ENCODE measurements around the gene DUS1L.

Gene DUS1L

GRCh38 chr17:82021107-82021899, 44.3 kb downstream of the DUS1L start:
- peak; percentile 77 for DNase-seq (ENCODE audit: low read depth)
- TF ChIP-seq CTCF (conservative IDR thresholded peaks at IDR 0.05; ENCODE audit: low read depth, low read length), result peak; percentile 81
- peak overlapping the region; percentile 21 for H3K4me3 ChIP-seq (ENCODE audit: low read depth, low read length)

DNA sequence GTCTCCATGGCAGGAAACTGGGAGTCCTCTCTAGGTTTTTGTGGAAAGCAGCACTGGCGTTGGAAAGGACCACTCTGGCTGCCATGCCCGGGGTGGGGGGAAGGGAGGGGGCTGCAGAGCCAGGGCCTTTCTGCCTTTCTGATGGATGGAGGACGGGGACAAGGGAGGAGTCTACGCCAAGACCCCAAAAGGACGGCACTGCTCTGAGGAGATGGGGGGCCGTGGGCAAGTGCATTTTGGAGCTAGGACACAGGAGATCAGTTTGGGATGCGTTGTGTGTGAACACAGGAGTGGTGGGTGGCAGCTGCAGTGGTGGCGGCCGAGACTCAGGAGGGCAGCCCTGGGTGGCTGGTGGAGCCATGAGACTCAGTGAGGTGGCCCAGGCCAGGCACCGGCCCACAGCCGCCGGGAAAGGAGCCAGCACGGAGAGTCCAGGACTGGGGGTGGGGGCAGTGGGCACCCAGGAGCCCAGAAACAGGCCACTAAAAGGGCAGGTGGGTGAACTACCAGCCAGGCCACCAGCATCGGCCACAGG, 45.0 kb downstream of the DUS1L start:
- H3K4me3 ChIP-seq (ENCODE audit: low read depth, low read length), result no peak overlapping the region
- no peak for DNase-seq (ENCODE audit: low read depth)
- TF ChIP-seq CTCF (conservative IDR thresholded peaks at IDR 0.05; ENCODE audit: low read depth, low read length), result no peak

DNA sequence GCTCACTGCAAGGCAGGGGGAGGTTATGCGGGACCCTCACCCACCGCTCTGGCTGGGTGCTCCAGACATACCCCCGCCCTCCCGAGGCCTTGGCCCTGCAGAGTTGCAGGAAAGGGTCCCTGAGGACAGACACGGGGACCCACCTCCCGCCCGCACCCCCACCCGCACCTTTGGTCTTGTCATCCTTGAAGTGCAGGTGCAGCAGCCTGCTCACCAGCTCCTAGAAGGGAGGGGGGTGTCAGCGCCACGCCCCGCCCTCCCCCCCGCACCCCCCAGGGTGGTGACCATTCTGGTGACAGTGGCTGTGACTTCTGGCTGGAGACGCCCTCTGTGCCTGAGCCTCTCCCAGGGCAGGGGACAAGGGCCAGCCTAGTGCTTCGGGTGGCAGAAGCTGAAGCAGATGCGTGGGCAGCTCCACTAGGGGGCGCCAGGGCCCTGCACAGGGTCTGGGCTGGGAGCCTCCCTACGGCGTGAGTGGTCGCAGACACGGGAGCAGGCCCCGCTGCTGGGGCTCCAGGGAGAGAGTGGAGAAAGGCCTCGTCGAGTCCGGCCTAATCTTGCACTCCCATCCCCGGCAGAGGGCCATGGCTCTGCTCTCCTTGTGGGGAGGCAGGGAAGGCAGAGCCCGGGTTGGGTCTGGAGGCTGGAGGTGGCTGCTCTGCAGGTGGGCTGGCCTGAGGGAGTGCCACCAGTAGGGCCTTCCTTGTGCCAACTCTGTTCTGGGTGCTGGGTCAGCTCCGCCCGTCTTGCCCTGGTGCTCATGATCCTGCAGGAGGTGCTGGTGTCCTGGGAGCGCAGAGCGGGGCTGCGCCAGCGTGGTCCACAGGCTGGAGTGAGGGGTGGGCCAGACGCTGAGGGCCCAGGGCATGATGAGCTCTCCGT, 45.7 kb downstream of the DUS1L start:
- peak; percentile 78 for TF ChIP-seq CTCF (conservative IDR thresholded peaks at IDR 0.05; ENCODE audit: low read depth, low read length)
- H3K4me3 ChIP-seq (ENCODE audit: low read depth, low read length), result no peak overlapping the region
- no peak for DNase-seq (ENCODE audit: low read depth)

DNA sequence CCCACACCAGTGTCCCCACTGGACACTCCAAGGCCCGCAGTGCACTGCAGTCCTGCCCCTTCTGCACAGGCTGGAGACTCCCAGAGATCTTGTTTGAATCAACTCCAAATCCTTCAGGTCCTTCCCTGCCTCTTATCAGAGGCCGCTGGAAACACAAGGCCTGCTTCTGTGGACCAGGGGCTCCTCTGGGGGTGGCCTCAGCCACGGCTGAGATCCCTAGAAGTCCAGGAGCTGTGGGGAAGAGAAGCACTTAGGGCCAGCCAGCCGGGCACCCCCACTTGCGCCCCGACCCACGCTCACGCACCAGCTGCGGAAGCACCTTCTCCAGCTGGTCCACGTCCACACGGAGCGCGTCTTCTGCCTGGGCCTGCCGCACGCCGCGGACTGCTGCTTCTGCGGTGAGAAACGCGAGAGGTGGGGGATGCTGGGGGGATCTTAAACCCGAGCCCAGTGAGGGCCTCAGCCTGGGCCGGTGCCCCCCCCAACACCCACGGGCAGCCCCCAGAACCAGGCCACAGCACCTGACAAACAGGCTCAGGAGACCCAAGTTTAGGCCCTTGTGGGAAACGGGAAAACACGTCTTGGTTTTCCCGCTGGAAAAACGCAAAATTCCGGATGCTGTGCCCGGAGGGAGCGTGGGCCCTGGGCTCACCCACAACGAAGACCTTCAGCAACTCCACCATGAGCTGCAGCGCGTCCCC, 46.5 kb downstream of the DUS1L start:
- no peak for DNase-seq (ENCODE audit: low read depth)
- no peak overlapping the region for H3K4me3 ChIP-seq (ENCODE audit: low read depth, low read length)
- no peak for TF ChIP-seq CTCF (conservative IDR thresholded peaks at IDR 0.05; ENCODE audit: low read depth, low read length)

DNA sequence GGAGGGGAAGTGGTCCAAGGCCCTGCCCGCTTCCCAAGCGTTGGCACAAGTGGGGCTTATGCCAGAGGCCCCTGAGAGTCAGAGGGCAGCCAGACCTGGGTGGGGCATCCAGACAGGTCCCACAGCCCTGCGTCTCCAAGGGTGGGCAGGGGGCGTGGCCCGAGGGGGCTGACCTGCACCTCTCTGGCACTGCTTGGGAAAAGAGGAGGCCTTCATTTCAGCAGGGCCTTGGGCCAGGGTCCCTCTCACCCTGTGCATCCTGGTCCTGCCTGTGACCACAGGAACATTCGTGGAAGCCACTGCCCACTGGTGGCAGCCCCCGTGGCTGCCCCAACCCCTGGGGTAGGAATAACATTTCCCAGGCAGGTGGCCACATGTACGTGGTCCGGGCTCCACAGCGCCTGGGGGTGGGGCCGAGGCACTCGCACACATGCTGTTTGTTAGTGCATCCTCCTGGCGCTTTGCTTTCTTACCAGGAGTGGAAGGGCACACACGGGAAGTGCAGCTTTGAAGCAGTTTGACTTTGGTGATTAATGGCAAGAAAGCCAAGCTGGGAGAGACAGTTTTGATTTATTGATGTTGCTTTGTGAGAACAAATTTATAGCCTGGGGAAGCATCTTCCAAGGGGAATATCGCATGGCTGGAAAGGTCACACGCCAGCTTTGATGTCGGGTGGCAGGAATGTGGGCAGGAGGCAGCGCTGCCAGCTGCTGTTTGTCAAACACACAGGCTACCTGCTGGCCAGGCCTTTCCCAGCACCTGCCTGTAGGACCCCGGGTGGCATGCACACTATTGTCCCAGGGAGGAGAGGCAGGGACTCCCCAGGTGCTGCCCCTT, 47.2 kb downstream of the DUS1L start:
- TF ChIP-seq CTCF (conservative IDR thresholded peaks at IDR 0.05; ENCODE audit: low read depth, low read length), result no peak
- no peak overlapping the region for H3K4me3 ChIP-seq (ENCODE audit: low read depth, low read length)
- DNase-seq (ENCODE audit: low read depth), result no peak

DNA sequence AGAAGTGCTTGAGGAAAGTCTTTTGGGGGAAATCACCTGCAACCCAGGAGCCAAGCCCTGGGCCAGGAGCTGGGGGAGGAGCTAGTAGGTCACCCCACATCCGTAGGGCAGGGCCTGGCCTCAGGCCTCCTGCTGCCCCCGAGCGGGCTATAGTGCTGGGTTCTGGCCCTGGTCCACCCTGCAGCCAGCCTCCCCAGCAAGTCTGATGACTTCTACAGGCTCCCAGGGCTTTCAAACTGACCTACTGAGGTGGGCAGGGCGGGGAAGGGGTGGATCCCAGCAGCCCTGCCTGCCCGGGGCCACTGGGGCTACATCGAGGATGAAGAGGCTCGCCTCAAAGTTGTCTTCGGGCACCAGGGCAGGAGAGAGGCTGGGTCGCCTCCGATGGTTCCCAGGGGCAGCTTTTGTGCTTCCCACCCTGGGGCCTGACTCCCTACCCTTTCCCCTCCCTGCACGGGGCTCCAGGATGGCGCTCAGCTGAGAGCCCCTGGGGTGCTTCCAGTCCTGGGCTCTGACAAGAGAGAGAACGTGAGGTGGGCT, 47.9 kb downstream of the DUS1L start:
- TF ChIP-seq CTCF (conservative IDR thresholded peaks at IDR 0.05; ENCODE audit: low read depth, low read length), result no peak
- DNase-seq (ENCODE audit: low read depth), result no peak
- no peak overlapping the region for H3K4me3 ChIP-seq (ENCODE audit: low read depth, low read length)

Data from choroid plexus epithelial cell (primary cell).